GM23338 (cell line): Measurements from ENCODE around the gene CTXN3. TPM values are rescaled to one million over a fixed set of nuclear protein-coding genes. Genes with fewer than 3 reads are reported as not detected.

ENCODE experiments used
- ATAC-seq: fragments of 200-7000 bp; cut with Tn5 transposase; 3 replicates; pipeline ENCODE4 v1.9.1; 2020
- DNase-seq: peaks from one replicate; pipeline ENCODE4 v3.0.0-alpha.2; 2015; ENCODE audit warnings: low spot score
- H2AFZ ChIP-seq: fragments of 200-600 bp; sonication (generic); 2 replicates; pipeline ENCODE4 v1.8.0; 2016; ENCODE audit warnings: antibody characterized with exemption, mild to moderate bottlenecking, moderate library complexity
- H3F3A ChIP-seq: fragments of 200-600 bp; sonication (generic); replicated peaks from 2 replicates; pipeline ENCODE4 v1.8.0; 2017; ENCODE audit warnings: antibody characterized with exemption, mixed run types, low read depth
- H3K27ac ChIP-seq: fragments of 200-600 bp; sonication (generic); 2 replicates; pipeline ENCODE4 v1.6.1; 2016; ENCODE audit warnings: low read depth
- H3K27me3 ChIP-seq: fragments of 200-600 bp; sonication (generic); 2 replicates; pipeline ENCODE4 v1.8.0; 2016; ENCODE audit warnings: mild to moderate bottlenecking, mixed run types, moderate library complexity; ENCODE audit not compliant: insufficient read depth
- H3K36me3 ChIP-seq: fragments of 200-600 bp; sonication (generic); 2 replicates; pipeline ENCODE4 v1.8.0; 2016; ENCODE audit warnings: mild to moderate bottlenecking; ENCODE audit not compliant: insufficient read depth
- H3K4me1 ChIP-seq: fragments of 200-600 bp; sonication (generic); 2 replicates; pipeline ENCODE4 v1.8.0; 2016; ENCODE audit warnings: mild to moderate bottlenecking, moderate library complexity; ENCODE audit not compliant: insufficient read depth
- H3K4me2 ChIP-seq: fragments of 200-600 bp; sonication (generic); 2 replicates; pipeline ENCODE4 v1.7.1; 2017; ENCODE audit warnings: mixed run types
- H3K4me3 ChIP-seq: fragments of 200-600 bp; sonication (generic); 2 replicates; pipeline ENCODE4 v1.6.1; 2016; ENCODE audit warnings: mixed run types
- H3K79me2 ChIP-seq: fragments of 200-600 bp; sonication (generic); replicated peaks from 2 replicates; pipeline ENCODE4 v1.8.0; 2017; ENCODE audit warnings: mild to moderate bottlenecking; ENCODE audit not compliant: insufficient read depth
- H3K9me2 ChIP-seq: fragments of 200-600 bp; sonication (generic); 2 replicates; pipeline ENCODE4 v1.8.0; 2017; ENCODE audit not compliant: insufficient read depth
- H4K20me1 ChIP-seq: fragments of 200-600 bp; sonication (generic); replicated peaks from 2 replicates; pipeline ENCODE4 v1.8.0; 2017; ENCODE audit warnings: mild to moderate bottlenecking; ENCODE audit not compliant: insufficient read depth
- H3K27ac Mint-ChIP-seq: 2 replicates; pipeline ENCODE4 v1.8.0; 2020; ENCODE audit warnings: inconsistent platforms, mild to moderate bottlenecking, moderate library complexity, mixed read lengths
- H3K27me3 Mint-ChIP-seq: 3 replicates; pipeline ENCODE4 v1.8.0; 2022; ENCODE audit warnings: low read depth, mild to moderate bottlenecking, moderate library complexity, mixed read lengths, inconsistent platforms; ENCODE audit not compliant: insufficient read depth, poor library complexity
- H3K36me3 Mint-ChIP-seq: 3 replicates; pipeline ENCODE4 v1.8.0; 2021; ENCODE audit warnings: low read depth, mild to moderate bottlenecking, inconsistent platforms, moderate library complexity, mixed read lengths
- H3K4me1 Mint-ChIP-seq: 3 replicates; pipeline ENCODE4 v1.8.0; 2020; ENCODE audit warnings: mild to moderate bottlenecking, inconsistent platforms, mixed read lengths
- H3K4me3 Mint-ChIP-seq: 3 replicates; pipeline ENCODE4 v1.8.0; 2021; ENCODE audit warnings: moderate library complexity, mild to moderate bottlenecking, inconsistent platforms, mixed read lengths
- H3K9me3 Mint-ChIP-seq: 3 replicates; pipeline ENCODE4 v1.8.0; 2020; ENCODE audit warnings: moderate library complexity, mild to moderate bottlenecking, inconsistent platforms, mixed read lengths
- EZH2 ChIP-seq: fragments of 200-600 bp; sonication (generic); IDR thresholded peaks from one replicate; pipeline ENCODE4 v1.8.0; 2017; ENCODE audit warnings: antibody characterized with exemption, mild to moderate bottlenecking, low read depth; ENCODE audit not compliant: unreplicated experiment
- JUNB ChIP-seq: IDR thresholded peaks from one replicate; pipeline ENCODE4 v1.6.1; 2016; ENCODE audit warnings: antibody characterized with exemption; ENCODE audit not compliant: unreplicated experiment
- NANOG ChIP-seq: IDR thresholded peaks from 2 replicates; pipeline ENCODE4 v1.6.1; 2016; ENCODE audit warnings: antibody characterized with exemption, borderline replicate concordance
- STAT1 ChIP-seq: IDR thresholded peaks from one replicate; pipeline ENCODE4 v1.6.1; 2016; ENCODE audit warnings: antibody characterized with exemption; ENCODE audit not compliant: unreplicated experiment
- ZNF114 ChIP-seq: fragments of 250-450 bp; sonication (Bioruptor Pico); IDR thresholded peaks from 2 replicates; pipeline ENCODE4 v1.5.0; 2020; ENCODE audit warnings: mild to moderate bottlenecking, moderate library complexity
- ZNF331 ChIP-seq: fragments of 250-450 bp; sonication (Bioruptor Pico); IDR thresholded peaks from 2 replicates; pipeline ENCODE4 v1.5.0; 2020; ENCODE audit warnings: low read depth, mild to moderate bottlenecking, moderate library complexity
- polyA plus RNA-seq: library from polyadenylated mRNA; unstranded; fragments of >200 nt; fragmentation: Nextera tagmentation; extraction: Ambion mirVana; gene quantifications from 2 replicates; pipeline ENCODE4 v1.2.1, GENCODE V29; 2016
- total RNA-seq: library from RNA; depleted of rRNA; stranded (reverse); fragments of >200 nt; shearing (Covaris generic); gene quantifications from 2 replicates; pipeline ENCODE4 v1.2.3, GENCODE V29; 2014
- TF ChIP-seq, protein P1 (sequence below): fragments of 250-450 bp; sonication (Bioruptor Pico); IDR thresholded peaks from 2 replicates; pipeline ENCODE4 v1.5.0; 2020; ENCODE audit warnings: mild to moderate bottlenecking, moderate library complexity
- TF ChIP-seq, protein P2 (sequence below), 2 experiments: fragments of 200-600 bp in 1 of 2; sonication (generic) in 1 of 2; conservative IDR thresholded peaks; 2 replicates each; pipeline versions ENCODE4 v1.5.1 to v1.6.1; 2016 to 2017; ENCODE audit warnings: antibody characterized with exemption in 2 of 2, low read depth in 2 of 2, mild to moderate bottlenecking in 2 of 2, moderate library complexity in 1 of 2

The CTXN3 gene
- total and polyA plus RNA-seq, 2 experiments from 2014 or later: not detected

DNA sequence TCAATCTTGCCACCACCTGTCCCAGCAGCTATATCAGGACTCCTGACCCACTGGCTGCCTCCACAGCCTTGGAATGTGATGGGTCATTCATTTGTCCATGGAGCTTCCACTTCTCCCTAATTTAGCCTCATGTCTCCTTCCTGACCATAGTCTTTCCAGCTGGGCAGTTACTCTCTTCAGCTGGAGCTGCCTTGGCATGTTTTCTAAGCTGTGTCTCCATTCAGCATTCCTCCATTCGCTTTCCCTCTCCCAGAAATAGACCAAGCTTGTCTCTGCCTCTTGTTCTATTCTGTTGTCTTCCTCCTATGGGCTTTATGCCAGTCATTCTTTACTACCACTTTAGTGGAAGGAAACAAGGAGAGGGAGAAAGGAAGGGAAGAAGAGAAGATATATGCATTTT lies 5.3 kb upstream of the CTXN3 start (continued):
- TF ChIP-seq, protein P1, sequence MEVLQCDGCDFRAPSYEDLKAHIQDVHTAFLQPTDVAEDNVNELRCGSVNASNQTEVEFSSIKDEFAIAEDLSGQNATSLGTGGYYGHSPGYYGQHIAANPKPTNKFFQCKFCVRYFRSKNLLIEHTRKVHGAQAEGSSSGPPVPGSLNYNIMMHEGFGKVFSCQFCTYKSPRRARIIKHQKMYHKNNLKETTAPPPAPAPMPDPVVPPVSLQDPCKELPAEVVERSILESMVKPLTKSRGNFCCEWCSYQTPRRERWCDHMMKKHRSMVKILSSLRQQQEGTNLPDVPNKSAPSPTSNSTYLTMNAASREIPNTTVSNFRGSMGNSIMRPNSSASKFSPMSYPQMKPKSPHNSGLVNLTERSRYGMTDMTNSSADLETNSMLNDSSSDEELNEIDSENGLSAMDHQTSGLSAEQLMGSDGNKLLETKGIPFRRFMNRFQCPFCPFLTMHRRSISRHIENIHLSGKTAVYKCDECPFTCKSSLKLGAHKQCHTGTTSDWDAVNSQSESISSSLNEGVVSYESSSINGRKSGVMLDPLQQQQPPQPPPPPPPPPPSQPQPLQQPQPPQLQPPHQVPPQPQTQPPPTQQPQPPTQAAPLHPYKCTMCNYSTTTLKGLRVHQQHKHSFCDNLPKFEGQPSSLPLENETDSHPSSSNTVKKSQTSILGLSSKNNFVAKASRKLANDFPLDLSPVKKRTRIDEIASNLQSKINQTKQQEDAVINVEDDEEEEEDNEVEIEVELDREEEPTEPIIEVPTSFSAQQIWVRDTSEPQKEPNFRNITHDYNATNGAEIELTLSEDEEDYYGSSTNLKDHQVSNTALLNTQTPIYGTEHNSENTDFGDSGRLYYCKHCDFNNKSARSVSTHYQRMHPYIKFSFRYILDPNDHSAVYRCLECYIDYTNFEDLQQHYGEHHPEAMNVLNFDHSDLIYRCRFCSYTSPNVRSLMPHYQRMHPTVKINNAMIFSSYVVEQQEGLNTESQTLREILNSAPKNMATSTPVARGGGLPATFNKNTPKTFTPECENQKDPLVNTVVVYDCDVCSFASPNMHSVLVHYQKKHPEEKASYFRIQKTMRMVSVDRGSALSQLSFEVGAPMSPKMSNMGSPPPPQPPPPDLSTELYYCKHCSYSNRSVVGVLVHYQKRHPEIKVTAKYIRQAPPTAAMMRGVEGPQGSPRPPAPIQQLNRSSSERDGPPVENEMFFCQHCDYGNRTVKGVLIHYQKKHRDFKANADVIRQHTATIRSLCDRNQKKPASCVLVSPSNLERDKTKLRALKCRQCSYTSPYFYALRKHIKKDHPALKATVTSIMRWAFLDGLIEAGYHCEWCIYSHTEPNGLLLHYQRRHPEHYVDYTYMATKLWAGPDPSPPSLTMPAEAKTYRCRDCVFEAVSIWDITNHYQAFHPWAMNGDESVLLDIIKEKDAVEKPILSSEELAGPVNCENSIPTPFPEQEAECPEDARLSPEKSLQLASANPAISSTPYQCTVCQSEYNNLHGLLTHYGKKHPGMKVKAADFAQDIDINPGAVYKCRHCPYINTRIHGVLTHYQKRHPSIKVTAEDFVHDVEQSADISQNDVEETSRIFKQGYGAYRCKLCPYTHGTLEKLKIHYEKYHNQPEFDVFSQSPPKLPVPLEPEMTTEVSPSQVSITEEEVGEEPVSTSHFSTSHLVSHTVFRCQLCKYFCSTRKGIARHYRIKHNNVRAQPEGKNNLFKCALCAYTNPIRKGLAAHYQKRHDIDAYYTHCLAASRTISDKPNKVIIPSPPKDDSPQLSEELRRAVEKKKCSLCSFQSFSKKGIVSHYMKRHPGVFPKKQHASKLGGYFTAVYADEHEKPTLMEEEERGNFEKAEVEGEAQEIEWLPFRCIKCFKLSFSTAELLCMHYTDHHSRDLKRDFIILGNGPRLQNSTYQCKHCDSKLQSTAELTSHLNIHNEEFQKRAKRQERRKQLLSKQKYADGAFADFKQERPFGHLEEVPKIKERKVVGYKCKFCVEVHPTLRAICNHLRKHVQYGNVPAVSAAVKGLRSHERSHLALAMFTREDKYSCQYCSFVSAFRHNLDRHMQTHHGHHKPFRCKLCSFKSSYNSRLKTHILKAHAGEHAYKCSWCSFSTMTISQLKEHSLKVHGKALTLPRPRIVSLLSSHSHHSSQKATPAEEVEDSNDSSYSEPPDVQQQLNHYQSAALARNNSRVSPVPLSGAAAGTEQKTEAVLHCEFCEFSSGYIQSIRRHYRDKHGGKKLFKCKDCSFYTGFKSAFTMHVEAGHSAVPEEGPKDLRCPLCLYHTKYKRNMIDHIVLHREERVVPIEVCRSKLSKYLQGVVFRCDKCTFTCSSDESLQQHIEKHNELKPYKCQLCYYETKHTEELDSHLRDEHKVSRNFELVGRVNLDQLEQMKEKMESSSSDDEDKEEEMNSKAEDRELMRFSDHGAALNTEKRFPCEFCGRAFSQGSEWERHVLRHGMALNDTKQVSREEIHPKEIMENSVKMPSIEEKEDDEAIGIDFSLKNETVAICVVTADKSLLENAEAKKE: no peak
- TF ChIP-seq EZH2 (no peak), ZNF331 (CRISPR knock-in tag) (no peak)

DNA sequence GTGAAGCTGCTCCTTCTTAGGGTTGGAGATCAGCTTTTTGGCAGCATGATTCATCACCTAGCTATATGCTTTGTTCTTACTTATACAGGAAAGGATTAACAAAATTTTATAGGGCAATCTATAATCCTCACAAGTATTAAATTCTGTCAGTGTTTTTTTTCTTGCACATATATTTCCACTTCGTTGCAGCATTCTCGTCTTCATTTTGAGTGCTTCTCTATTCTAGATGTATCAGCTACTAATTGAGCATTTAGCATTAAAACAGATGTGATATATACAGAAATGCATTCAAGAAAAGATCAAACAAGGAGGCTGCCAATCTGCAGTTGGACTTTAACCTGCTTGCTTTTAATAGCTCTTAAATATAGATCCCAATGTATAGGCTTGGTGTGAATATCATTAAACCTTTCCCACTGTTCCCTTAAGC lies 3.6 kb upstream of the CTXN3 start:
- Histone ChIP-seq H3K4me1 (peaks cover 22% of the 10 kb centered on the region), H4K20me1 (no peaks in the 10 kb centered on the region), H3K4me2 (no peak overlapping the region), H2AFZ (no peak overlapping the region), H3K27ac (no peak overlapping the region), H3K4me3 (no peak overlapping the region), H3K27me3 (no peaks in the 10 kb centered on the region), H3K36me3 (no peaks in the 10 kb centered on the region), H3K79me2 (no peaks in the 10 kb centered on the region), H3F3A (no peaks in the 10 kb centered on the region), H3K9me2 (no peaks in the 10 kb centered on the region)
- H3K9me3 Mint-ChIP-seq: no peaks in the 10 kb centered on the region
- H3K36me3 Mint-ChIP-seq: no peaks in the 10 kb centered on the region
- H3K4me3 Mint-ChIP-seq: no peak overlapping the region
- DNase-seq: no peak
- ATAC-seq: no peak
- no peak overlapping the region for H3K27ac Mint-ChIP-seq
- no peak for TF ChIP-seq NANOG
- peaks cover 21% of the 10 kb centered on the region for H3K4me1 Mint-ChIP-seq
- no peaks in the 10 kb centered on the region for H3K27me3 Mint-ChIP-seq

DNA sequence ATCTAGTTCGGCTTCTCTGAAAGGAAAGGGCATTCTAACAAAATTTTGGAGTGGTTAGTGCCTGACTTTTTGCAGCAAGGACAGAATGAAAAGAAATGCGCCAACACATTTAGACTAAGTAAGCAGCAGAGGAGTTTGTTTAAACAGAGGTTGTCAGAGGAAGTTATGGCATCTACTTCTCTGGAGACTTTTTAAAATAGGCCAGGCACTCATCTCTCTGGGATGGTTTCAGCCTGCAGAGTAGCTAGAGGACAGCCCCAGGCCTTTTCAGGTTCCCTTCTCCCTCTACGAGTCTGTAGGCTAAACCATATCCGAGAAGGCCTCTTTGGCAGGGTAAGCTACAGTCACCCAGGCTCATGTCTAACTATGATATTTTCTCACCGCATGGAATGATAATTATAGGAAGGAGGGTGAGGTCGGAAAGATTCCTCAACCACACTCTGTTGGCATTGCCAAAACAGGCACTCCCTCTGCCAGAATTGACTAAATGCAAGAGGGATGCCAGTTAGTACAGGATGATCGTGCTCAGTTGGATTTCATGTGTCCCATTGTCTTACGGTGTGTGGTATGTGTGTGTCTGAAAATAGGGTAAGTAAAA lies 1.4 kb upstream of the CTXN3 start:
- Mint-ChIP-seq H3K27me3 (no peaks in the 10 kb centered on the region), H3K36me3 (no peaks in the 10 kb centered on the region), H3K4me3 (no peak overlapping the region), H3K9me3 (no peaks in the 10 kb centered on the region), H3K27ac (no peak overlapping the region), H3K4me1 (peaks cover 25% of the 10 kb centered on the region)
- no peak for DNase-seq
- Histone ChIP-seq H3F3A (no peaks in the 10 kb centered on the region), H3K4me3 (no peak overlapping the region), H3K4me1 (peaks cover 25% of the 10 kb centered on the region), H4K20me1 (no peaks in the 10 kb centered on the region), H3K27ac (no peak overlapping the region), H3K36me3 (no peaks in the 10 kb centered on the region), H3K4me2 (no peak overlapping the region), H2AFZ (peak overlapping the region; percentile 40; the same call in 1 of the 2 replicates), H3K27me3 (no peaks in the 10 kb centered on the region), H3K9me2 (no peaks in the 10 kb centered on the region), H3K79me2 (no peaks in the 10 kb centered on the region)
- TF ChIP-seq ZNF114 (CRISPR knock-in tag) (no peak), NANOG (no peak), JUNB (no peak), STAT1 (no peak)
- TF ChIP-seq, protein P2, sequence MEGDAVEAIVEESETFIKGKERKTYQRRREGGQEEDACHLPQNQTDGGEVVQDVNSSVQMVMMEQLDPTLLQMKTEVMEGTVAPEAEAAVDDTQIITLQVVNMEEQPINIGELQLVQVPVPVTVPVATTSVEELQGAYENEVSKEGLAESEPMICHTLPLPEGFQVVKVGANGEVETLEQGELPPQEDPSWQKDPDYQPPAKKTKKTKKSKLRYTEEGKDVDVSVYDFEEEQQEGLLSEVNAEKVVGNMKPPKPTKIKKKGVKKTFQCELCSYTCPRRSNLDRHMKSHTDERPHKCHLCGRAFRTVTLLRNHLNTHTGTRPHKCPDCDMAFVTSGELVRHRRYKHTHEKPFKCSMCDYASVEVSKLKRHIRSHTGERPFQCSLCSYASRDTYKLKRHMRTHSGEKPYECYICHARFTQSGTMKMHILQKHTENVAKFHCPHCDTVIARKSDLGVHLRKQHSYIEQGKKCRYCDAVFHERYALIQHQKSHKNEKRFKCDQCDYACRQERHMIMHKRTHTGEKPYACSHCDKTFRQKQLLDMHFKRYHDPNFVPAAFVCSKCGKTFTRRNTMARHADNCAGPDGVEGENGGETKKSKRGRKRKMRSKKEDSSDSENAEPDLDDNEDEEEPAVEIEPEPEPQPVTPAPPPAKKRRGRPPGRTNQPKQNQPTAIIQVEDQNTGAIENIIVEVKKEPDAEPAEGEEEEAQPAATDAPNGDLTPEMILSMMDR (conservative IDR thresholded peaks at IDR 0.05; ENCODE audit: low read depth in 2 of 2): no peak
- no peak for ATAC-seq
